ENCODE data around the gene PLAAT5. TPM values are rescaled to one million over a fixed set of nuclear protein-coding genes. Genes with fewer than 3 reads are reported as not detected.

Gene PLAAT5
- total RNA-seq, 1 experiment from 2014 or later: 8.5 TPM

DNA sequence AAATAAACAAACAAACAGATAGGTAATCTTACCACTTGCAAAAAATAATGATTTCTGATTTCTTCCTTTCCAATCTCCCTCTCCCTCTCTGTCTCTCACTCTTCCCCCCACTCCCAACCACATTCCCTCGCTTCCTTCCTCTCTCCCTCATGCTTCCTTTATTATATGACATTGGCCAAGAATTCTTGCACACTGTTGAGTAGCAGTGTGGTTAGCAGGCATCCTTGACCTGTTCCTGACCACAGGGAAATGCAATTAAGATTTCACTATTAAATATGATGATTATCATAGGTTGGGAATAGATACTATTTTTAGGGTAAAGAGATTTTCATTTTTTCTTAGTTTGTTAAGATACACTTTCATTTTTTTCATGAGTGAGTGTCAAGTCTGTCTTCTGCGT, 30.9 kb upstream of the PLAAT5 start:
- Mint-ChIP-seq H3K36me3 (ENCODE audit: insufficient read depth in 1 of 3, low read depth in 3 of 3) (peaks cover 7 to 52% (median 44%) of the 10 kb centered on the region in 3 experiments; a peak in 6 of 7 replicates), H3K9me3 (peaks cover 37 to 45% of the 10 kb centered on the region in 2 experiments)

More for the DNA sequence above, 30.9 kb upstream of the PLAAT5 start:
- H4K8ac ChIP-seq (replicated peaks; ENCODE audit: insufficient read length, low read depth, low read length): no peak overlapping the region
- no peaks in the 10 kb centered on the region for H3K79me1 ChIP-seq (ENCODE audit: insufficient read depth, low read depth, low read length, poor library complexity, severe bottlenecking)
- H2BK12ac ChIP-seq (ENCODE audit: insufficient read length, low read depth, low read length): no peak overlapping the region
- no peak overlapping the region for H3K27ac ChIP-seq (ENCODE audit: insufficient read length, low read depth, low read length)
- no peak overlapping the region for H4K5ac ChIP-seq (ENCODE audit: insufficient read length, low read depth, low read length)
- 100% methylated on average over 1 of the region's 2 CpGs for WGBS (ENCODE audit: extremely low coverage, insufficient read length, low lambda C conversion rate)
- H4K20me1 ChIP-seq (ENCODE audit: control insufficient read depth, insufficient read depth, insufficient read length): no peaks in the 10 kb centered on the region
- no peaks in the 10 kb centered on the region for H3K27me3 Mint-ChIP-seq (ENCODE audit: low read depth)
- H3K4ac ChIP-seq (ENCODE audit: low read depth, low read length): no peak overlapping the region
- H2AK5ac ChIP-seq (ENCODE audit: insufficient read length, low read length): no peak overlapping the region
- DNase-seq: no peak
- H3K9me3 ChIP-seq (ENCODE audit: control insufficient read depth, low read depth, low read length): peaks cover 17% of the 10 kb centered on the region
- H3K4me1 Mint-ChIP-seq: peaks cover 0 to 9% of the 10 kb centered on the region in 2 experiments; a peak in 2 of 4 replicates
- H3K4me2 ChIP-seq (ENCODE audit: insufficient read depth, insufficient read length, low read length): no peak overlapping the region
- H3K27me3 ChIP-seq (ENCODE audit: insufficient read depth, low read length): no peaks in the 10 kb centered on the region
- no peaks in the 10 kb centered on the region for H3K4me1 ChIP-seq (ENCODE audit: insufficient read depth, low read length)
- no peak overlapping the region for H2BK20ac ChIP-seq (ENCODE audit: low read depth, low read length, poor library complexity, severe bottlenecking)
- no peaks in the 10 kb centered on the region for H3K79me2 ChIP-seq (ENCODE audit: insufficient read depth, low read length)
- no peak overlapping the region for H2BK15ac ChIP-seq (ENCODE audit: low read depth, low read length)
- no peak overlapping the region for H3K56ac ChIP-seq (ENCODE audit: insufficient read length, low read depth, low read length)
- H3T11ph ChIP-seq (ENCODE audit: low read length): no peak overlapping the region
- no peak overlapping the region for H3K4me3 Mint-ChIP-seq
- no peak overlapping the region for H4K91ac ChIP-seq (ENCODE audit: insufficient read length, low read depth, low read length)
- no peak for TF ChIP-seq CTCF (conservative IDR thresholded peaks at IDR 0.05)
- no peak overlapping the region for H3K18ac ChIP-seq (ENCODE audit: insufficient read length, low read depth, low read length)
- H2BK5ac ChIP-seq (ENCODE audit: insufficient read length, low read length): no peak overlapping the region
- no peak overlapping the region for H3K27ac Mint-ChIP-seq
- H3K23ac ChIP-seq (ENCODE audit: insufficient read length, low read depth, low read length): no peak overlapping the region
- no peak overlapping the region for H2AFZ ChIP-seq (ENCODE audit: low read length)
- no peak overlapping the region for H3K14ac ChIP-seq (ENCODE audit: insufficient read depth, low read length)
- no peaks in the 10 kb centered on the region for H3K23me2 ChIP-seq (ENCODE audit: insufficient read length, low read depth, low read length, poor library complexity, severe bottlenecking)
- H2BK120ac ChIP-seq (ENCODE audit: low read depth, low read length, poor library complexity, severe bottlenecking): no peak overlapping the region
- no peak overlapping the region for H3K9ac ChIP-seq (ENCODE audit: extremely low read depth, insufficient read length, low read length)
